Adipocyte (in vitro differentiated cells): Measurements from ENCODE around the gene PIGU.

Experiments used
- DNase-seq: peaks from one replicate; pipeline ENCODE4 v3.0.0-alpha.2; 2015; ENCODE audit warnings: low read depth
- H3K27me3 ChIP-seq: replicated peaks from 2 replicates; pipeline ENCODE4 v1.7.0; 2013; ENCODE audit warnings: mild to moderate bottlenecking, low read length, moderate library complexity; ENCODE audit not compliant: control insufficient read depth, insufficient read depth
- H3K36me3 ChIP-seq: 2 replicates; pipeline ENCODE4 v1.7.0; 2013; ENCODE audit warnings: low read length, mild to moderate bottlenecking, moderate library complexity; ENCODE audit not compliant: control insufficient read depth, insufficient read depth, severe bottlenecking
- H3K4me1 ChIP-seq: 2 replicates; pipeline ENCODE4 v1.7.0; 2013; ENCODE audit warnings: mild to moderate bottlenecking, low read length, moderate library complexity; ENCODE audit not compliant: control insufficient read depth, insufficient read depth
- H3K4me3 ChIP-seq: 2 replicates; pipeline ENCODE4 v1.7.0; 2013; ENCODE audit warnings: mild to moderate bottlenecking, low read length, moderate library complexity
- H3K9ac ChIP-seq: 2 replicates; pipeline ENCODE4 v1.7.0; 2013; ENCODE audit warnings: mild to moderate bottlenecking, low read length, moderate library complexity
- H3K9me3 ChIP-seq: 2 replicates; pipeline ENCODE4 v1.7.0; 2013; ENCODE audit warnings: mild to moderate bottlenecking, low read length, moderate library complexity; ENCODE audit not compliant: control insufficient read depth

PIGU gene

DNA sequence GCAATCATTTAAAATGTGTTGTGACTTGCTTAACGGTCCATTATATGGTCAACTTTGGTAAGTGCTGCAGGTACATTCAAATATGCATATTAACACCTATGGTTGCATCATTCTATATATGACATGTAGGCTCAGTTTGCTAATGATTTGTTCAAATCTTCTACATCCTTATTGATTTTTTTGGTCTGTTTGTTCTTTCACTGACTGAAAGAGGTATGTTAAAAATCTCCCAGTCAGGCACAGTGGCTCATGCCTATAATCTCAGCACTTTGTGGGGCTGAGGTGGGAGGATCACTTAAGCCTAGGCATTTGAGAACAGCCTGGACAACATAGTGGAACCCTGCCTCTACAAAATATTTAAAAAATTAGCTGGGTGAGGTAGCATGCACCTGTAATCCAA is 29.2 kb downstream of the PIGU start:
- peaks cover 14% of the 10 kb centered on the region for H3K4me1 ChIP-seq
- H3K9me3 ChIP-seq: no peaks in the 10 kb centered on the region
- H3K36me3 ChIP-seq: no peaks in the 10 kb centered on the region
- no peak overlapping the region for H3K9ac ChIP-seq
- no peaks in the 10 kb centered on the region for H3K27me3 ChIP-seq
- H3K4me3 ChIP-seq: no peak overlapping the region
- DNase-seq: no peak

DNA sequence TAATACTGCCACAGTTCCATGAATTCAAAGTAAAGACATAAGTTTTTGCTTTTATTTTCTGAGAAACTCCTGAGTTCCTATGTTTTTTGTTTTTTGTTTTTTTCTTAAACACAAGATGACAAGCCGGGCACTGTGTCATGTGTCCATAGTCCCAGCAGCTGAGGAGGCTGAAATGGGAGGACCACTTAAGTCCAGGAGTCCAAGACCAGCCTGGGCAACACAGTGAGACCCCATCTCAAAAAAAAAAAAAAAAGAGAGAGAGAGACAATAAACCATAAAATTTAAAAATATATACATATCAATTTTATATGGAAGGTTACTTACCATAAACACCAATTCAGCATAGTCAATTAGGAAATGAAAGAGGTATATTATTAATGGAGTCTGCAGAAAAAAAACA is 31.9 kb downstream of the PIGU start:
- no peak overlapping the region for H3K4me3 ChIP-seq
- H3K9me3 ChIP-seq: no peaks in the 10 kb centered on the region
- H3K4me1 ChIP-seq: peaks cover 14% of the 10 kb centered on the region
- H3K27me3 ChIP-seq: no peaks in the 10 kb centered on the region
- no peaks in the 10 kb centered on the region for H3K36me3 ChIP-seq
- no peak overlapping the region for H3K9ac ChIP-seq
- no peak for DNase-seq

DNA sequence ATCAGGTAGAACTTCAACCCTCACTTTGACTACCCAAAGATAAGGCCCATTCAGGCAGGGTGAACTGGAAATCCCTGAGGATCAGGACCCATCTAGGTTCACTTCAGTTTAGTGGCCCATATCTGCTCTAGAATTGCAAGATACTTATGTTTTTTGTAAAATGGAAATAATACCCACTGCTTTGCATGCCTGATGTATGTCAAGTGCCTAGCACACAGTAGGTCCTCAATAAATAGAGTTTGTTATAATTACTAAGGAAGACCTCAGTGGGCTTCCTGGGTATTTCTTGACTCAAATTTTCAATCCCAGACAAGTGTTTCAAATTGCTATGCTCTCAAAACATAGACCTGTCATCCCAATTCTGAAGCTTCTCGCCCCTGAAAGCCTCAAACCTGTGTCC is 32.5 kb downstream of the PIGU start:
- Histone ChIP-seq H3K27me3 (no peaks in the 10 kb centered on the region), H3K4me1 (peaks cover 14% of the 10 kb centered on the region), H3K36me3 (no peaks in the 10 kb centered on the region), H3K9ac (no peak overlapping the region), H3K4me3 (no peak overlapping the region), H3K9me3 (no peaks in the 10 kb centered on the region)
- no peak for DNase-seq

DNA sequence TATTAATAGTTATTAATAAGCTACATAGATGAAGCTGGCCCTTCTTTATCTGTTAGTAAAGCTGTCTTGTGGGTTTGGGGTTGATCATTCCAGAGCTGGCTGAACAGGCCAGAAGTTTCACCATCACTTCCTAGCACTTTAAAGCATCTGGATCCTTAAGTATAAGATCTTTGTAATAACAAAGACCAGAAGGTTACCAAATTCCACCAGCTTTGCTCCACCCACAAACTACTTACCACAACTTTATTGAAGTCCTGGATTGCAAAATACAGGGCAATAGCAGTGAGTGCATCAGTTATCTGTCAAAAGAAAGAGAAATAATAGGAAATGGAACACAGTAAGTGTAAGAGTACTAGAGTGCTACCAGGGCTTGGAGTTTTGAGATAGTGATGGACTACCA is 33.0 kb downstream of the PIGU start:
- Histone ChIP-seq H3K4me1 (peaks cover 14% of the 10 kb centered on the region), H3K9me3 (no peaks in the 10 kb centered on the region), H3K27me3 (no peaks in the 10 kb centered on the region), H3K4me3 (no peak overlapping the region), H3K36me3 (no peaks in the 10 kb centered on the region), H3K9ac (no peak overlapping the region)
- peak; percentile 90 for DNase-seq

DNA sequence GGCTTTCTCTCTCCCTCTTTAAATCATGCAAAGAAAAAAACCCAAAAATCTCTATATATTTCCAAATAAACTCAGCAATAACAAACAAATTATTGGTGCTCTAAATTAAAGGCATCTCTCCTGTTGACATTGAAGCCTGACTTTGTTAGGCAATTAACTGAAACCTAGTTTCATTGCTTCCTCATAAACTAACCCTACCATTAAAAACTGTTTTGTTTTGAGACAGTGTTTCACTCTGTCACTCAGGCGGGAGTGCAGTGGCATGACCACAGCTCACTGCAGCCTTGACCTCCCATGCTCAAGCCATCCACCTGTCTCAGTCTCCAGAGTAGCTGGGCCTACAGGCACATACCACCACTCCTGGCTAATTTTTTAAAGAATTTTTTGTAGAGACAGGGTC is 34.9 kb downstream of the PIGU start:
- no peak overlapping the region for H3K9ac ChIP-seq
- no peak for DNase-seq
- H3K27me3 ChIP-seq: no peaks in the 10 kb centered on the region
- H3K4me3 ChIP-seq: no peak overlapping the region
- no peaks in the 10 kb centered on the region for H3K36me3 ChIP-seq
- H3K4me1 ChIP-seq: peaks cover 29% of the 10 kb centered on the region
- H3K9me3 ChIP-seq: no peaks in the 10 kb centered on the region

DNA sequence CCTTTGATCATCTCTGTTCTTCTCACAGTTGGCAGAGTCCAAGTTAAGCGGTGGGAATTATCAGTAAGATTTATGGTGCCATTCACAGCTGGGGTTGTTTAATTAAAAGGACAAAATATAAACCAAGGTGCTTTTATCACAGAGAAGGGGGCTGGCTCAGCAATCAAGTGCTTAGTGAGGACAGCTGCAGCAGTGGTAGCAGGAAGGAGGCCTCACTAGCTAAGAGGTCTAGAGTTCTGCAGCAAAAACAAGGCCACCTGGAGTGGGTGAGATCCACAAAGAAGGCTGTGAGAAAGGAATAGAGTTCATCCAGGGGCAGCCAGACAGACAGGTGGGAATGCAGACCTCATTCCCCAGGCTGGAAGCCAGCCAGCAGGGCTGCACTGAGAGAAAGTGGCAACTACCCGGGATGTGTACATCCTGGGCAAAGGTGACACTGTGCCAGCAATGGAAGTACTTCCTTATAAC is 37.1 kb downstream of the PIGU start:
- H3K4me3 ChIP-seq: no peak overlapping the region
- no peaks in the 10 kb centered on the region for H3K9me3 ChIP-seq
- no peak overlapping the region for H3K9ac ChIP-seq
- peaks cover 41% of the 10 kb centered on the region for H3K4me1 ChIP-seq
- no peak for DNase-seq
- H3K36me3 ChIP-seq: no peaks in the 10 kb centered on the region
- H3K27me3 ChIP-seq: no peaks in the 10 kb centered on the region

DNA sequence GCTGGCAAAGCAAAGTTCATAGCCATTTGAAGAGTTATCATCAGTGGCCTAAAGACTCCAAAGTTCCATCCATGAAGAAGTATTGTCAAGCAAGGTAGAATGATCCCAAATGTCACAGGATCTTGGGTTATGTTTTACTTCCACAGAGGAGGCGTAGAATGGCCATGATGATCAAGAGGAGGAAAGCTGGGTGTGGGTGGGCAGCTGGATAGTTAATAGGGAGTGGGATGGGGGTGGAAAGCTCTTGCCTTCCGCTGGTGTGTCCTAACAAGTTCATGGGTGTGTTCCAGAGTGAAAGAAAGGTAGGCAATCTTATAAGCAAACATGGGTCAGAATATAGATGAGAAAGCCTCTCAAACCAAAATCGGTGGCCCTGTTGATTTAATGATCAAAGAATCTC is 38.4 kb downstream of the PIGU start:
- Histone ChIP-seq H3K36me3 (no peaks in the 10 kb centered on the region), H3K9ac (no peak overlapping the region), H3K27me3 (no peaks in the 10 kb centered on the region), H3K4me3 (no peak overlapping the region), H3K9me3 (no peaks in the 10 kb centered on the region), H3K4me1 (peaks cover 41% of the 10 kb centered on the region)
- no peak for DNase-seq

DNA sequence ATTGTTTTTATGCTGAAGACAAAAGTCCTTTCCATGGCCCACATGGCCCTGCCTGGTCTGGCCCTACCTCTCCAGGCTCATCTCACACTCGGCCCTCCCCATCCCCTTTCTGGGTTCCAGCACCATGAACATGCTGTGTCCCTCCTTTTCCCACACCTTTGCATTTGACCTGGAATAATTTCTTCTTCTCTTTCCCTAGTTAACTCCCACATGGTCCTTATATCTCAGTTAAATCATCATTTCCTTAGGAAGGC is 38.9 kb downstream of the PIGU start:
- peaks cover 36% of the 10 kb centered on the region for H3K4me1 ChIP-seq
- H3K4me3 ChIP-seq: peak overlapping the region; percentile 20
- DNase-seq: no peak
- peaks cover 1% of the 10 kb centered on the region for H3K36me3 ChIP-seq
- no peaks in the 10 kb centered on the region for H3K9me3 ChIP-seq
- H3K27me3 ChIP-seq: no peaks in the 10 kb centered on the region
- no peak overlapping the region for H3K9ac ChIP-seq

DNA sequence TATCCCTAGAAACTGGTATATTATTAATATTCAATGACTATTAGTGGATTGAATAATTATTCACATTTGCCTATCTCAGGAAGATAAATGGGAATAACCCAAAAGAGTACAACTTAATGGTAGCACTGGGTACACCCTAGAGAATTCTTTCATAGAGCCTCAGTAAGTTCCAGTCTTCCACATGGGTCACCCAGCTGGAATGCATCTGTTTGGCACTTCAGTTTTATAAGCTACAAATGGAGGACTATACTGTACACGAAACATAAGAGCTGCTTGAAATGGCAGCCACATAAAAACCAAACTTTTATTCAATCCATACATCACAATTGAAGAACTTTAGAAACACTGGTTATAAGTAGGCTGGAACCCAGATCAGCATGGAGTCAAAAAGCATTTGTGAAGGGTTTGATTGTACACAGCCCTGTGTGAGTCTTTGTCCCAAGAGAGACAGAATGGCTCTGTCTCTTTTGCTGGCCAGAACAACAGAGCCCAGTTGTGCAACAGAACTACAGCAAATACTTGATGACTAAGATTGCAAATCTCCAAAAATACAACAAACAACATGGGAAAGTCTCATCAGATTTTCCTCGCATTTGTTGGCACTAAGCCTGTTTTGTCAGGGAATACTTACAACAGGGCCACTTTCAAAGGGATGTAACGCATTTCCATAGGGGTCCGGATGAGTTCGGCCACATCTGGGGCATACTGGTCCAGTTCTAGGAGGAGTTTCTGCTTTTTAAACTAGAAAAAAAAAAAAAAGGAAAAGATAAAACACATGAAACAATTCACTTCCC is 39.5 kb downstream of the PIGU start:
- Histone ChIP-seq H3K4me3 (peak overlapping the region; percentile 63), H3K27me3 (no peaks in the 10 kb centered on the region), H3K36me3 (peaks cover 3% of the 10 kb centered on the region), H3K9ac (peak overlapping the region; percentile 35), H3K9me3 (no peaks in the 10 kb centered on the region), H3K4me1 (peaks cover 36% of the 10 kb centered on the region)
- DNase-seq: peak; percentile 95

DNA sequence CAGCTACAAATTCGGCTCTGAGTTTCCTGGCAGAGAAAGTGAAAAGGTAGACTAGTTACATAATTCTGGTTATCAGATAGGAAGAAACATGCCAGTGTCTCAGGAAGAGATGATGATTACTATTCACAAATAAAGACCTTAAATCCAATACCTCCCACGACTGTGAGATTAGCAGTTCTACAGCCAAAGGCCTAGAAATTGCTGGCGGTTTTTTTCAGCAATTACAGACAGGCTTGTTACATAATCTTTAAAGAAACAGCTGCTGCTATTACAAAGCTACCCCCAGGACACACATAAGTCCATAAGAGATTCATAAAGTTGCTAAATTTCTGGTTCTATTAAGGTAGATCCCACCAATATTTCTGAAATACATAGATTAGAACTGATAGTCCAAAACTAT is 40.2 kb downstream of the PIGU start:
- Histone ChIP-seq H3K4me3 (peak overlapping the region; percentile 63), H3K4me1 (peaks cover 36% of the 10 kb centered on the region), H3K36me3 (peaks cover 3% of the 10 kb centered on the region), H3K27me3 (no peaks in the 10 kb centered on the region), H3K9me3 (no peaks in the 10 kb centered on the region), H3K9ac (no peak overlapping the region)
- DNase-seq: no peak

DNA sequence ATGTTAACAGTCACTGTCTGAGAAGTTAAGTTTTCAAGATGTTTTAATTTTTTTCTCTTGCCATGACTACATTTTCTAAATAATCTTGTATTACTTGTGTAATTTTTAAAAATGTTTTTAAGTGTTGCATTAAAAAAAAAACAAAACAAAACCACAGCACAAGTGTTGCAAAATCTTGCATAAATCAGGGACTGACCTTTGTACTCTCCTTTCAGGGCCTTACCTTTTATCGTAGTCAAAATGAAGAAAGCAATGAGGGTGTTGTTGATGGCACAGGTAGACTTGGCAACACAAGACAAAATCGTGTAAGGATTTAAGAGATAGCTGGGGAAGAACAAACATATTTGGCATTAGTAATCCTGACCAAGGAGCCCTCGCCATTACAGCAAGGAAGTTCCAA is 42.5 kb downstream of the PIGU start:
- peaks cover 36% of the 10 kb centered on the region for H3K4me1 ChIP-seq
- no peak for DNase-seq

DNA sequence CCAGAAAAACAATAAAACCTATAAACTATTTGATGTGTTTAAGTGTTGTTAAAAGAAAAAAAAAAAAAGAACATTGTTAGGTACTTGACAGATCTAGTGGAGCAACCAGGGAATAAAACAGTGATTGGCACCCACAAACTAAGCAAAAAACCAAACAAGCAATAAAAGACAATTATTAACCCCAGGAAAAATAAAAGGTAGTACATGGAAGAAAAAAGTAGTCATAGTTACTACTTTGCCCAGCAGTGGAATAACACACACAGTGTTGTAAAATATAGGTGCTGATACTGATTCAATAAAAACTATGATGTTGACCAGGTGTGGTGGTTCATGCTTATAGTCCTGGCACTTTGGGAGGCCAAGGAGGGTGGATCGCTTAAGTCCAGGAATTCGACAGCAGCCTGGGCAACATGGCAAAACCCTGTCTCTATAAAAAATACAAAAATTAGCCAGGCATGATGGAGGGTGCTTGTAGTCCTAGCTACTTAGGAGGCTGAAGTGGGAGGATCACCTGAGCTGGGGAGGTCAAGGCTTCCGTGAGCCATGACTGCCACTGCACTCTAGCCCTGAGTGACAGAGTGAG is 43.9 kb downstream of the PIGU start:
- DNase-seq: no peak
- Histone ChIP-seq H3K4me3 (no peak overlapping the region), H3K4me1 (peaks cover 31% of the 10 kb centered on the region), H3K27me3 (no peaks in the 10 kb centered on the region), H3K9ac (no peak overlapping the region), H3K36me3 (peaks cover 3% of the 10 kb centered on the region), H3K9me3 (no peaks in the 10 kb centered on the region)

More for the DNA sequence above, 42.5 kb downstream of the PIGU start:
- Histone ChIP-seq H3K9ac (no peak overlapping the region), H3K36me3 (peaks cover 3% of the 10 kb centered on the region), H3K9me3 (no peaks in the 10 kb centered on the region), H3K27me3 (no peaks in the 10 kb centered on the region), H3K4me3 (no peak overlapping the region)
